HEK293 (cell line): ENCODE measurements around the gene DHRS12.

Experiments used
- BCL11A ChIP-seq: fragments of 450-650 bp; formaldehyde crosslinking; IDR thresholded peaks from 2 replicates; pipeline ENCODE4 v1.5.1; 2016; ENCODE audit warnings: low read depth, missing biosample characterization, missing genetic modification characterization
- BCL11B ChIP-seq: fragments of 450-650 bp; formaldehyde crosslinking; IDR thresholded peaks from 2 replicates; pipeline ENCODE4 v1.5.1; 2016; ENCODE audit warnings: low read depth, missing biosample characterization, missing genetic modification characterization
- HOXC10 ChIP-seq: sonication (generic); formaldehyde crosslinking; IDR thresholded peaks from 2 replicates; pipeline ENCODE4 v1.8.1; 2023; ENCODE audit warnings: mild to moderate bottlenecking, missing genetic modification reagents
- KLF10 ChIP-seq: fragments of 450-650 bp; IDR thresholded peaks from 2 replicates; pipeline ENCODE4 v1.5.1; 2018; ENCODE audit warnings: missing biosample characterization, mild to moderate bottlenecking, missing genetic modification characterization
- KLF16 ChIP-seq: fragments of 450-650 bp; formaldehyde crosslinking; IDR thresholded peaks from 2 replicates; pipeline ENCODE4 v1.5.1; 2017; ENCODE audit warnings: missing biosample characterization, missing genetic modification characterization
- RBAK ChIP-seq: fragments of 450-650 bp; formaldehyde crosslinking; IDR thresholded peaks from 2 replicates; pipeline ENCODE4 v1.5.1; 2016; ENCODE audit warnings: missing biosample characterization, missing genetic modification characterization
- SCRT2 ChIP-seq: fragments of 450-650 bp; formaldehyde crosslinking; IDR thresholded peaks from 2 replicates; pipeline ENCODE4 v1.5.1; 2016; ENCODE audit warnings: missing biosample characterization, missing genetic modification characterization
- SETDB1 ChIP-seq: IDR thresholded peaks from one replicate; pipeline ENCODE4 v1.6.1; 2017; ENCODE audit warnings: mild to moderate bottlenecking, low read length, moderate library complexity, mixed read lengths; ENCODE audit not compliant: insufficient read length
- TRIM28 ChIP-seq: IDR thresholded peaks from 2 replicates; pipeline ENCODE4 v1.6.1; 2011; ENCODE audit warnings: low read length, control low read depth, borderline replicate concordance
- ZBTB7A ChIP-seq: fragments of 450-650 bp; formaldehyde crosslinking; IDR thresholded peaks from 2 replicates; pipeline ENCODE4 v1.5.1; 2016; ENCODE audit warnings: low read depth, missing biosample characterization, missing genetic modification characterization
- ZFP3 ChIP-seq: fragments of 450-650 bp; formaldehyde crosslinking; IDR thresholded peaks from 2 replicates; pipeline ENCODE4 v1.5.1; 2016; ENCODE audit warnings: low read depth, missing biosample characterization, missing genetic modification characterization
- ZFP37 ChIP-seq: fragments of 450-650 bp; formaldehyde crosslinking; IDR thresholded peaks from 2 replicates; pipeline ENCODE4 v1.5.1; 2016; ENCODE audit warnings: missing biosample characterization, missing genetic modification characterization
- ZFP41 ChIP-seq: fragments of 450-650 bp; formaldehyde crosslinking; IDR thresholded peaks from 2 replicates; pipeline ENCODE4 v1.5.1; 2016; ENCODE audit warnings: missing biosample characterization, missing genetic modification characterization, borderline replicate concordance
- ZFP69B ChIP-seq: fragments of 450-650 bp; formaldehyde crosslinking; IDR thresholded peaks from 2 replicates; pipeline ENCODE4 v1.5.1; 2016; ENCODE audit warnings: missing biosample characterization, missing genetic modification characterization
- ZNF132 ChIP-seq: fragments of 450-650 bp; formaldehyde crosslinking; IDR thresholded peaks from 2 replicates; pipeline ENCODE4 v1.5.1; 2017; ENCODE audit warnings: missing biosample characterization, missing genetic modification characterization, borderline replicate concordance
- ZNF16 ChIP-seq: fragments of 450-650 bp; formaldehyde crosslinking; IDR thresholded peaks from 2 replicates; pipeline ENCODE4 v1.5.1; 2016; ENCODE audit warnings: low read depth, missing biosample characterization, missing genetic modification characterization
- ZNF248 ChIP-seq: fragments of 450-650 bp; formaldehyde crosslinking; IDR thresholded peaks from 2 replicates; pipeline ENCODE4 v1.5.1; 2017; ENCODE audit warnings: missing biosample characterization, missing genetic modification characterization
- ZNF274 ChIP-seq, 2 experiments: fragments of 200-500 bp in 1 of 2; fragments of 450-650 bp in 1 of 2; sonication (Bioruptor generic) in 1 of 2; formaldehyde crosslinking in 1 of 2; IDR thresholded peaks; 2 replicates each; pipeline versions ENCODE4 v1.5.1 to v1.6.1; 2014 to 2016; ENCODE audit warnings: borderline replicate concordance in 1 of 2, inconsistent platforms in 1 of 2, low read length in 1 of 2, missing biosample characterization in 1 of 2, missing genetic modification characterization in 1 of 2
- ZNF302 ChIP-seq: fragments of 450-650 bp; formaldehyde crosslinking; IDR thresholded peaks from 2 replicates; pipeline ENCODE4 v1.5.1; 2016; ENCODE audit warnings: missing biosample characterization, missing genetic modification characterization, low read depth
- ZNF423 ChIP-seq: fragments of 450-650 bp; formaldehyde crosslinking; IDR thresholded peaks from 2 replicates; pipeline ENCODE4 v1.5.1; 2016; ENCODE audit warnings: missing biosample characterization, missing genetic modification characterization
- ZNF544 ChIP-seq: fragments of 450-650 bp; formaldehyde crosslinking; IDR thresholded peaks from 2 replicates; pipeline ENCODE4 v1.5.0; 2017; ENCODE audit warnings: missing biosample characterization, missing genetic modification characterization
- ZNF558 ChIP-seq: fragments of 450-650 bp; formaldehyde crosslinking; IDR thresholded peaks from 2 replicates; pipeline ENCODE4 v1.5.1; 2016; ENCODE audit warnings: missing biosample characterization, missing genetic modification characterization
- ZNF677 ChIP-seq: fragments of 450-650 bp; IDR thresholded peaks from 2 replicates; pipeline ENCODE4 v1.5.0; 2018; ENCODE audit warnings: missing biosample characterization, mild to moderate bottlenecking, missing genetic modification characterization, moderate library complexity
- ZSCAN16 ChIP-seq: fragments of 450-650 bp; formaldehyde crosslinking; IDR thresholded peaks from 2 replicates; pipeline ENCODE4 v1.5.1; 2016; ENCODE audit warnings: missing biosample characterization, missing genetic modification characterization
- TF ChIP-seq, protein P1 (sequence below): fragments of 450-650 bp; formaldehyde crosslinking; IDR thresholded peaks from 2 replicates; pipeline ENCODE4 v1.5.1; 2016; ENCODE audit warnings: missing biosample characterization, missing genetic modification characterization
- TF ChIP-seq, protein P2 (sequence below): fragments of 450-650 bp; formaldehyde crosslinking; IDR thresholded peaks from 2 replicates; pipeline ENCODE4 v1.5.1; 2016; ENCODE audit warnings: missing biosample characterization, missing genetic modification characterization
- TF ChIP-seq, protein P3 (sequence below): fragments of 450-650 bp; formaldehyde crosslinking; IDR thresholded peaks from 2 replicates; pipeline ENCODE4 v1.5.1; 2016; ENCODE audit warnings: missing biosample characterization, missing genetic modification characterization
- TF ChIP-seq, protein P4 (sequence below): fragments of 450-650 bp; formaldehyde crosslinking; IDR thresholded peaks from 2 replicates; pipeline ENCODE4 v1.5.1; 2016; ENCODE audit warnings: missing biosample characterization, missing genetic modification characterization
- TF ChIP-seq, protein P5 (sequence below): fragments of 450-650 bp; formaldehyde crosslinking; IDR thresholded peaks from 2 replicates; pipeline ENCODE4; 2016; ENCODE audit warnings: missing biosample characterization, missing genetic modification characterization
- TF ChIP-seq, protein P6 (sequence below): fragments of 450-650 bp; formaldehyde crosslinking; IDR thresholded peaks from 2 replicates; pipeline ENCODE4 v1.5.1; 2016; ENCODE audit warnings: missing biosample characterization, missing genetic modification characterization

DHRS12 gene

DNA sequence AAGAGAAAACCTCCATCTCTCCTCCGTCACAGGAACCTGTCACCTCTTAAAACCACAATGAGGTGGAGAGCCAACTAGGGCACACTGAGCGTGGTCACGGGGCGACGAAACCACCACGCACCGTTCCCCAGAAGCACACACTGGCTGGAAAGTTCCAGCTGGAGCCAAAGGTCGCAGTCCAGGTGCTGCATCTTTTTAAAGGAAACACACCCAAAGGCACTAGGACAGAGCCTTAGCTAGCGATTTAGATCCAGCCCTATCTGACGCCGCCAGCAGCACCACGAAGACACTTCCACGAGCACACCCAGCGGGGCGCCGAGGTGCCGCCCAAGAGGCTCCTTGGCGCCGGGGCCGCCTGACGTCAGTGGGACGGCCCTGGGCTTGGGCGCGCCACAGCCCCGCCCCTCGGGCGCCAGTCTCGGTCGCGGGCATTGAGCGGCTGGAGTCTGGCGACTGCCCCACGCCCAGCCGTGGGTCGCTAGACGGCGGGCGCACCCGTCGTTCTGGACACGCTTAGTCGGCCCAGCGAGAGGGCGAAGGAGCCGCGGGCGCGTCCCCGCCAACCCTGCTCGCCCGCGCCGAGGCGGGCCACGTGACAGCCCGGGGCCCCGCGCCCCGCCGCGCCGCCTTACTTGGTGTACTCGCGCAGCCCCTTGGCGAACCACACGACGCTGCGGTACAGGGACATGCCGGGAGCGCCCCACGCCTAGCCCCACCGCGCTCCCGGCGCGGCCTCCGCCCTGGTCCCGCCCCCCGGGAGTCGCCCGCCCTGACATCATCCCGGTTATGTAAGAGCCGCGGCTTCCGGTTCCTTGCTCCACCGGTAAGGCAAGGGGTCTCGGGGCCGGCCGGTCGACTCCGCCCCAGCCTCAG lies at the start of gene DHRS12 (continued):
- TF ChIP-seq, protein P1, sequence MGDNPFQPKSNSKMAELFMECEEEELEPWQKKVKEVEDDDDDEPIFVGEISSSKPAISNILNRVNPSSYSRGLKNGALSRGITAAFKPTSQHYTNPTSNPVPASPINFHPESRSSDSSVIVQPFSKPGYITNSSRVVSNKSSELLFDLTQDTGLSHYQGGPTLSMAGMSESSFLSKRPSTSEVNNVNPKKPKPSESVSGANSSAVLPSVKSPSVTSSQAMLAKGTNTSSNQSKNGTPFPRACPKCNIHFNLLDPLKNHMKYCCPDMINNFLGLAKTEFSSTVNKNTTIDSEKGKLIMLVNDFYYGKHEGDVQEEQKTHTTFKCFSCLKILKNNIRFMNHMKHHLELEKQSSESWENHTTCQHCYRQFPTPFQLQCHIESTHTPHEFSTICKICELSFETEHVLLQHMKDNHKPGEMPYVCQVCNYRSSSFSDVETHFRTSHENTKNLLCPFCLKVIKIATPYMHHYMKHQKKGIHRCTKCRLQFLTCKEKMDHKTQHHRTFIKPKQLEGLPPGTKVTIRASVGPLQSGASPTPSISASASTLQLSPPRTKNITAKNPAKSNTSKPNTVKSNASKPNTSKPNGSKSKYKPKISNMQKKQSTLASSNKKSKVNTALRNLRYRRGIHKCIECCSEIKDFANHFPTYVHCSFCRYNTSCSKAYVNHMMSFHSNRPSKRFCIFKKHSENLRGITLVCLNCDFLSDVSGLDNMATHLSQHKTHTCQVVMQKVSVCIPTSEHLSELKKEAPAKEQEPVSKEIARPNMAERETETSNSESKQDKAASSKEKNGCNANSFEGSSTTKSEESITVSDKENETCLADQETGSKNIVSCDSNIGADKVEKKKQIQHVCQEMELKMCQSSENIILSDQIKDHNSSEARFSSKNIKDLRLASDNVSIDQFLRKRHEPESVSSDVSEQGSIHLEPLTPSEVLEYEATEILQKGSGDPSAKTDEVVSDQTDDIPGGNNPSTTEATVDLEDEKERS (tag by site-specific recombination) = no peak
- TF ChIP-seq SCRT2 (tag by site-specific recombination) (no peak), KLF16 (tag by site-specific recombination) (no peak), ZBTB7A (tag by site-specific recombination) (no peak), ZNF423 (tag by site-specific recombination) (0 out of 2 replicates have a peak, but pooled peaks have one; percentile 11), ZFP69B (tag by site-specific recombination) (no peak), ZNF132 (no peak), ZNF544 (tag by site-specific recombination) (no peak), ZNF248 (tag by site-specific recombination) (no peak), HOXC10 (CRISPR knock-in tag) (0 out of 2 replicates have a peak, but pooled peaks have one; percentile 32), ZNF677 (peak; percentile 65; the same call in 1 of the 2 replicates), ZFP37 (no peak), BCL11B (tag by site-specific recombination) (no peak), KLF10 (peak; percentile 92), ZFP3 (tag by site-specific recombination) (no peak), ZNF274 (IDR thresholded peaks at IDR 0.05; ENCODE audit: low read length) (no peak), ZNF274 (tag by site-specific recombination; IDR thresholded peaks at IDR 0.05; ENCODE audit: borderline replicate concordance) (no peak), RBAK (tag by site-specific recombination) (no peak), TRIM28 (no peak), ZNF302 (tag by site-specific recombination) (no peak), ZNF558 (no peak), ZNF16 (tag by site-specific recombination) (no peak), ZSCAN16 (no peak), BCL11A (tag by site-specific recombination) (no peak), SETDB1 (no peak), ZFP41 (tag by site-specific recombination) (no peak)
- TF ChIP-seq, protein P2, sequence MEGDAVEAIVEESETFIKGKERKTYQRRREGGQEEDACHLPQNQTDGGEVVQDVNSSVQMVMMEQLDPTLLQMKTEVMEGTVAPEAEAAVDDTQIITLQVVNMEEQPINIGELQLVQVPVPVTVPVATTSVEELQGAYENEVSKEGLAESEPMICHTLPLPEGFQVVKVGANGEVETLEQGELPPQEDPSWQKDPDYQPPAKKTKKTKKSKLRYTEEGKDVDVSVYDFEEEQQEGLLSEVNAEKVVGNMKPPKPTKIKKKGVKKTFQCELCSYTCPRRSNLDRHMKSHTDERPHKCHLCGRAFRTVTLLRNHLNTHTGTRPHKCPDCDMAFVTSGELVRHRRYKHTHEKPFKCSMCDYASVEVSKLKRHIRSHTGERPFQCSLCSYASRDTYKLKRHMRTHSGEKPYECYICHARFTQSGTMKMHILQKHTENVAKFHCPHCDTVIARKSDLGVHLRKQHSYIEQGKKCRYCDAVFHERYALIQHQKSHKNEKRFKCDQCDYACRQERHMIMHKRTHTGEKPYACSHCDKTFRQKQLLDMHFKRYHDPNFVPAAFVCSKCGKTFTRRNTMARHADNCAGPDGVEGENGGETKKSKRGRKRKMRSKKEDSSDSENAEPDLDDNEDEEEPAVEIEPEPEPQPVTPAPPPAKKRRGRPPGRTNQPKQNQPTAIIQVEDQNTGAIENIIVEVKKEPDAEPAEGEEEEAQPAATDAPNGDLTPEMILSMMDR (tag by site-specific recombination) = no peak
- TF ChIP-seq, protein P3, sequence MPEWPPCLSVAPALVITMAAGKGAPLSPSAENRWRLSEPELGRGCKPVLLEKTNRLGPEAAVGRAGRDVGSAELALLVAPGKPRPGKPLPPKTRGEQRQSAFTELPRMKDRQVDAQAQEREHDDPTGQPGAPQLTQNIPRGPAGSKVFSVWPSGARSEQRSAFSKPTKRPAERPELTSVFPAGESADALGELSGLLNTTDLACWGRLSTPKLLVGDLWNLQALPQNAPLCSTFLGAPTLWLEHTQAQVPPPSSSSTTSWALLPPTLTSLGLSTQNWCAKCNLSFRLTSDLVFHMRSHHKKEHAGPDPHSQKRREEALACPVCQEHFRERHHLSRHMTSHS (tag by site-specific recombination) = no peak
- TF ChIP-seq, protein P4, sequence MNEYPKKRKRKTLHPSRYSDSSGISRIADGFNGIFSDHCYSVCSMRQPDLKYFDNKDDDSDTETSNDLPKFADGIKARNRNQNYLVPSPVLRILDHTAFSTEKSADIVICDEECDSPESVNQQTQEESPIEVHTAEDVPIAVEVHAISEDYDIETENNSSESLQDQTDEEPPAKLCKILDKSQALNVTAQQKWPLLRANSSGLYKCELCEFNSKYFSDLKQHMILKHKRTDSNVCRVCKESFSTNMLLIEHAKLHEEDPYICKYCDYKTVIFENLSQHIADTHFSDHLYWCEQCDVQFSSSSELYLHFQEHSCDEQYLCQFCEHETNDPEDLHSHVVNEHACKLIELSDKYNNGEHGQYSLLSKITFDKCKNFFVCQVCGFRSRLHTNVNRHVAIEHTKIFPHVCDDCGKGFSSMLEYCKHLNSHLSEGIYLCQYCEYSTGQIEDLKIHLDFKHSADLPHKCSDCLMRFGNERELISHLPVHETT (tag by site-specific recombination) = no peak
- TF ChIP-seq, protein P5, sequence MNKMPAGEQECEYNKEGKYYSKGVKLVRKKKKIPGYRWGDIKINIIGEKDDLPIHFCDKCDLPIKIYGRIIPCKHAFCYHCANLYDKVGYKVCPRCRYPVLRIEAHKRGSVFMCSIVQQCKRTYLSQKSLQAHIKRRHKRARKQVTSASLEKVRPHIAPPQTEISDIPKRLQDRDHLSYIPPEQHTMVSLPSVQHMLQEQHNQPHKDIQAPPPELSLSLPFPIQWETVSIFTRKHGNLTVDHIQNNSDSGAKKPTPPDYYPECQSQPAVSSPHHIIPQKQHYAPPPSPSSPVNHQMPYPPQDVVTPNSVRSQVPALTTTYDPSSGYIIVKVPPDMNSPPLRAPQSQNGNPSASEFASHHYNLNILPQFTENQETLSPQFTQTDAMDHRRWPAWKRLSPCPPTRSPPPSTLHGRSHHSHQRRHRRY (tag by site-specific recombination) = no peak
- TF ChIP-seq, protein P6, sequence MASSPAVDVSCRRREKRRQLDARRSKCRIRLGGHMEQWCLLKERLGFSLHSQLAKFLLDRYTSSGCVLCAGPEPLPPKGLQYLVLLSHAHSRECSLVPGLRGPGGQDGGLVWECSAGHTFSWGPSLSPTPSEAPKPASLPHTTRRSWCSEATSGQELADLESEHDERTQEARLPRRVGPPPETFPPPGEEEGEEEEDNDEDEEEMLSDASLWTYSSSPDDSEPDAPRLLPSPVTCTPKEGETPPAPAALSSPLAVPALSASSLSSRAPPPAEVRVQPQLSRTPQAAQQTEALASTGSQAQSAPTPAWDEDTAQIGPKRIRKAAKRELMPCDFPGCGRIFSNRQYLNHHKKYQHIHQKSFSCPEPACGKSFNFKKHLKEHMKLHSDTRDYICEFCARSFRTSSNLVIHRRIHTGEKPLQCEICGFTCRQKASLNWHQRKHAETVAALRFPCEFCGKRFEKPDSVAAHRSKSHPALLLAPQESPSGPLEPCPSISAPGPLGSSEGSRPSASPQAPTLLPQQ = peak; percentile 17; the same call in 1 of the 2 replicates
